NCI-H345 (cell line): ENCODE results near the gene TMEM109.

Experiments used
- DNase-seq: peaks from one replicate; lab custom pipeline; 2025; lab: John Stamatoyannopoulos, UW

TMEM109 gene

GRCh38 chr11:60910281-60910687 is 3.7 kb upstream of the TMEM109 start:
- no peak for DNase-seq

- no peak for DNase-seq
Measured at GRCh38 chr11:60910711-60911380, 3.1 kb upstream of the TMEM109 start.

- no peak for DNase-seq
Measured at GRCh38 chr11:60912223-60912850, 1.6 kb upstream of the TMEM109 start.

- no peak for DNase-seq
Measured at GRCh38 chr11:60912851-60913528, 968 bp upstream of the TMEM109 start.

- DNase-seq: no peak
Measured at GRCh38 chr11:60914633-60915247, 782 bp downstream of the TMEM109 start.

- DNase-seq: no peak
Measured at GRCh38 chr11:60915248-60915914, 1.4 kb downstream of the TMEM109 start.

- no peak for DNase-seq
Measured at GRCh38 chr11:60916669-60917206, 2.8 kb downstream of the TMEM109 start.

- no peak for DNase-seq
Measured at GRCh38 chr11:60917267-60917666, 3.3 kb downstream of the TMEM109 start.

- DNase-seq: no peak
Measured at GRCh38 chr11:60918251-60918938, 4.4 kb downstream of the TMEM109 start.

- no peak for DNase-seq
Measured at GRCh38 chr11:60918939-60919265, 4.9 kb downstream of the TMEM109 start.

- no peak for DNase-seq
Measured at GRCh38 chr11:60919320-60919719, 5.4 kb downstream of the TMEM109 start.

GRCh38 chr11:60919956-60920355 is 6.0 kb downstream of the TMEM109 start:
- no peak for DNase-seq

- no peak for DNase-seq
Measured at GRCh38 chr11:60921259-60921658, 7.3 kb downstream of the TMEM109 start.

GRCh38 chr11:60921777-60922335 is 7.9 kb downstream of the TMEM109 start:
- DNase-seq: no peak

- no peak for DNase-seq
Measured at GRCh38 chr11:60922906-60923305, 8.9 kb downstream of the TMEM109 start.

GRCh38 chr11:60923326-60923725 is 9.4 kb downstream of the TMEM109 start:
- DNase-seq: no peak

GRCh38 chr11:60923800-60924109 is 9.8 kb downstream of the TMEM109 start:
- no peak for DNase-seq

GRCh38 chr11:60924110-60924905 is 10.3 kb downstream of the TMEM109 start, which contains the start of gene TMEM132A:
Gene TMEM132A (plus strand): TSS chr11:60924460. CDS start chr11:60924634, 174 bp downstream.
- peak; percentile 83 for DNase-seq

GRCh38 chr11:60924906-60925853 is 11.2 kb downstream of the TMEM109 start:
- peak; percentile 65 for DNase-seq
